T-helper 9 cell (primary cell): ENCODE results near the gene OR2T27.
"Not testable (repeated sequence)": the region's sequence is repeated elsewhere in the genome, so short reads cannot be mapped to it uniquely, and the experiment has no call there.

ENCODE experiments used
- DNase-seq: peaks from one replicate; pipeline ENCODE4 v3.0.0-alpha.2; 2020
- total RNA-seq, 2 donors: gene quantifications; one replicate each; lab custom pipeline; 2026; lab: John Stamatoyannopoulos, UW

The OR2T27 gene, protein sequence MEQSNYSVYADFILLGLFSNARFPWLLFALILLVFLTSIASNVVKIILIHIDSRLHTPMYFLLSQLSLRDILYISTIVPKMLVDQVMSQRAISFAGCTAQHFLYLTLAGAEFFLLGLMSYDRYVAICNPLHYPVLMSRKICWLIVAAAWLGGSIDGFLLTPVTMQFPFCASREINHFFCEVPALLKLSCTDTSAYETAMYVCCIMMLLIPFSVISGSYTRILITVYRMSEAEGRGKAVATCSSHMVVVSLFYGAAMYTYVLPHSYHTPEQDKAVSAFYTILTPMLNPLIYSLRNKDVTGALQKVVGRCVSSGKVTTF
- total RNA-seq, result 0 reads per million in 2 donors

DNA sequence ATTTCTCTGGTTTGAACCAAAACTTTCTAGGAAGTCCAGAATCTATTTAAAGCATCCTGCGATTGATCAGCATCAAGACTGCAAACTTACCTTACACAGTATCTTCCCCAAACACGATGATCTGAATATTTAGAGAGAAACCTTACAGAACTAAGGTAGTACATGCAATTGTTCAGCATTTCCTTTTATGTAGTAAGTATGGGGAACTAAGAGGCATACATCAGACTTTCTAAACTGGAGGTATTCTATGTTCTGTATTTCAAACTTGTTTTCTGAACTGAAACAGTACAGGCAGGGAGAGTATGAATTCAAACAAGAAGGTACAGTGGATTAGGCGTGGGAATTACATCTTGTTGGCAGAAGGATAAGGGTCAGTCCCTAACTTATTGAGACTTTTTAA, at the start of gene OR2T27:
Gene OR2T27, minus strand, starts transcription at position 175 of the 400 bp plus-strand sequence. CDS start 4,644 bp downstream, outside the sequence.
- DNase-seq, result not testable (repeated sequence)

DNA sequence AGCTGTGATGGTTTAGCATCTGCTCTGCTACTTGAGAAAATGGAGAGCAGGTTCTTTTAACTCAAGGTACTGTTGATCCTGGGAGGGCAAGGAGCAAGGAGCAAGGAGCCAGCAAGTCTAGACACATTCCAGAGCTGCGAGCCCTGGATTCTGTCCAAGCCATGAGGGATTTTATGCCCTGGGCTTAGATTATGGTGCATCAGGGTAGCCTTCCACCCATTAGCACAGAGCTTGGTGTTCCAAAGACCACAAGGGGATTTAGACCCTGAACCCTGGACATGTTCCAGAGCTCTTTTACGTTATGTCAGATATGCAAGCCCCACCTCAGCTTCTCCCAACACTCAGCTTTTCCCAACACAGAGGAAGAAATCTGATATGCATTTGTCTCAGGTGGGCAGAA, 49.3 kb upstream of the OR2T27 start:
- no peak for DNase-seq

DNA sequence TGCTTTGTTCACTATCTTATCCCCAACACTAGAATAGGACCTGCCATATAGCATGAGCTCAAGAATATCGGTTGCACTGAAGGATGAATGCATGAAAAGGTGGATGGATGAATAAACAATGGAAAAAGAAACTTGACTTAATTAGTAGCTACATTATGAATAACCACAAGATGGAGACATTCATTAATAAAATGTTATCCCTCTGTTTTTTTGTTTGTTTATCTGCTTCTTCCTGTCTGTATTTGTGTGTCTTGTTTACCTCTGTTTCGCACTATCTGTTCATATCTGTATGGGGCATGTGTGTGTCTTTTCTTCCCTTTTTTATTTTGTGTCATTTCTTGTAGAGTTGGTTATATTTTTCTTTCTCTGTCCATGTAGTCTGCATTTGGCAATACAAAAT, 48.3 kb upstream of the OR2T27 start:
- no peak for DNase-seq

DNA sequence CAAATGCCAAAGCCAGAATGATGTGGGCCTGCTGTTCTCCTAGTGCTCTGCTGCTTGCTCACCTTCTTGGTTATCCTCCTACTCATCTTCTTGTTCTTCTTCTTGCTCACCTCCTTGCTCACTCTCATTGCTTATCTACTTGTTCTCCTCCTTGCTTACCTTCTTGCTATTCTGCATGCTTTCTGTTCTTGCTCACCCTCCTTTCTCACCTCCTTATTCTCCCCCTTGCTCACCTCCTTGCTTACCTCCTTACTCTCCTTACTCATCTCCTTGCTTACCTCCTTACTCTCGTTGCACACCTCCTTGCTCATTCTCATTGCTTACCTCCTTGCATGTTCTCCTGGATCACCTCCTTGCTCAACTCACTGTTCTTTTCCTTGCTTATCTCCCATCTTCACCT, 47.4 kb upstream of the OR2T27 start, which contains the start of gene OR14I1:
Gene OR14I1, minus strand, starts transcription at position 53 of the 400 bp plus-strand sequence.
- no peak for DNase-seq

DNA sequence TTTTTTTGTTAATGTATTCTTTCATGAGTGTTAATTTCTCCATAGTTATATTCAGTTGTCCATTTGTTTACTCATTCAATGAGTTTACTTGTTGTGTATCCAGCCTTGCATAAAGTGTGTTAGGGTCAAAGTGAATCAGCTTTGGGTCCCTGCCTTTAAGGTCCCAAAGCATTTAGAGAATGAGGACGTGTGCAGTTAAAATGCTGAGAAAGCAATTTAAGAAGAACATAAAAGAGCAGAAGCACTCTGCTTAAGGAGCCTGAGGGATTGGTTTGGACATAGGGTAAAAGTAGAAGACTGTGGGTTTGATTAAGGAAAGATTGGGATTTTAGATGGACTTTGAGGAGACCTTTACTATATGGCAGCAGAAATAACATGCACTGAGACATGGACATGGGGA, 43.8 kb upstream of the OR2T27 start:
- no peak for DNase-seq

DNA sequence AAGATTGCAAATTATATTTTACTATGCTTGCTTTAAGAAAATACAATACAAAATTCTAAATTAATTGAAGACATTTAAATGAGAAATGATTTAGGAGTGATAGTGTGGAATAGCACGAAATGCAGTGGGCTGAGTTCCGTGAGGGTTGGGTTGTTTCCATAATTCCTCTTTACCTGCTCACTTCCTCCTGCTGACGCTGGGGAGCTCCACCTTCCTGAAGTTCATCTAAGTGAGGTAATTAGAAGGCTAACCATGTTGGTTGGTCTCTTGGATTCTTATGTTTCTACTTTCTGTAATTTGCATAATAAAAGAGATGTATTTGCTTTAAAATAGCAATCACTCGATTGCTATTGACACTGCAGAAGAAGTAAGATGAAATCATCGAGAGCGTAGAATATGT, 42.6 kb upstream of the OR2T27 start:
- DNase-seq, result no peak

DNA sequence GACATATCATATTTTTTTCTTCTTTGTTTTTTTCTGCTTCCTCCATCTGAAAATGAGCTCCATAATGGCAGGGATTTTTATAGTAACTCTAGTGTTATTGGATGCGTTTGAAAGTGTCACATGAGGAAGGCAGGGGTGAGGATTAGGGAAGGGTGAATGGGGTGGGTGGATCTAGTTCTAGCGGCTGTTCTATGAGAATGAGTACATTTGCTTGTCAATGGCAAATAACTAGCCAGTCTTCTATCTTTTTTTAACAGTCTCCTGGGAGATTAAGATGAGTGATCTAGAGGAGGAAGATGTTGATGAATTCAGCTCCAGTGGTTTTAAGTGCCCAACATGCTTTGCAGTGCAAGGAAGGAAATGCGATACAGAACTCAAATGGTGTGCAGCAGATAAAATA, 41.4 kb upstream of the OR2T27 start:
- no peak for DNase-seq

DNA sequence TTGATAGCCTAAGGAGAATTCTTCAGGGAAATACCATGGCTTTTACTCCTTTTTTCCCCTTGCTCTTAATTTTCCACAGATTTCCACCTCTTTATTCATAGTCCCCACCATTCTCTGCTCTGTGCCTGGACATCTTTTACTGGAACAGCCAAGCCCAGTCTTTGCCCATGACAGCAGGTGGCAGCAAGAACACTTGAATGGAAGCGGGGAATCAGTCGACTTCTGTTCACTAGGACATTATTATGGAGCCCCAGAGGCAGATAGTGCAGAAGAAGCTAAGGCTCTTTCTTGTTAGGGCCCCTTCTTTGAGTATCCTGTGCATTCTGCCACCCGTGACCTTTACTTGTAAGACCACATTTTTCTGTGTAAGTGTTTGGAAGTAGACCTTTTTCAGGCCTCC, 40.9 kb upstream of the OR2T27 start:
- DNase-seq, result no peak

DNA sequence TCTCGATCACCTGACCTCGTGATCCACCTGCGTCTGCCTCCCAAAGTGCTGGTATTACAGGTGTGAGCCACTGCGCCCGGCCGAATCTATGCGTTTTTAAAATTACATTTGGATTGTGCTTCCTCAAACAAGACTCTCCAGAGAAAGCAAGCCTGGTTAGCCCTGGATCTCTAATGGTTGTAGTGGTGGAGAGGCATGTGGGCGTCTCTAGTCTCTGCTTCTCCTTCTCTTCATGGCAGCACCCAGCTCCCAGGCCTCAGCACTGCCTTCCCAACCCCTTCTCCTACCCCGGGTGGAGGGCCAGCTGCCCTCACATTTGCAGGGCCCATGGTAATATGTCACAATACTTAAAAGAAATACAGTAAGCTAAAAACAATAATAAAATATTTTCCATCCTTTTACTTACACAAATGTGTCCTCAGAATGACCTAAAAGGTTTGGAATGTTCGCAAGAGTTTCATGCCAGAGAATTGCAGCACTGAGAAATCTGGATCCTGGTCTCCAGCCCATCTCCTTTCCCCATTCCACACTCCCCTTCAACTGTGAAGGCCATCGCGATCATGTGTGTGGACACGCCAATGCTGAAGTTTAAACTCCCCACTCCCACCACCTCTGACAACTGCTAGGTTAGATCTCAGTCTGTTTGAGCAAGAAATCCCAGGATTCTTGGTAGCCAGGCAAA, 40.3 kb upstream of the OR2T27 start:
- no peak for DNase-seq

DNA sequence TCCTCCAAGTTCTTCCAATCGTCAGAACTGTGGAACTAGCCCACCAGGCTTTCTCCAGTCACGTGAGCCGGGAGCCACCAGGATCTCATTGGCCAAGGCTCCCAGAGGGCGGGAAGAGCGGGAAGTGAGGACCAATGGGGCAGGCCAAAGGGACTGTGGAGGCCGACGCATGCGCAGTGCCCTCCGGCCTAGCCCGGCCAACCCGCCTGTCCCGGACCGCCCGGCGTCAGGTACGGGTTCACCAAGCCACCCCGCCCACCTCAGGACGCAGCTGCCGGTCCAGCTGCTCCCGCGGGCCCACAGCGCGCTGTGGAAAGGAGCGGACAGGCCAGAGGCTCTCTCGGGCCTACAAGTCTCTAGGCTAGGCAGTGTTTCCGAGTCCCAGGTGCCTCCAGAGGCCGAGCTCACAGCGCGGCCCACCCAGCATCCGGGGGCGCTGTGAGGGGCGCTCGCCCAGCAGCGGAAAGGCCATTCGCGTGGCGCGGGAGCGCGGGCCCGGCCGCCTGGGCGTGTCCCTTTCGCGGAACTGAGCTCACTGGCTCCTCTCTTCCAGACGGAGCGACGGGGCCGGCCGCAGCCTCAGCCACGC, 36.3 kb upstream of the OR2T27 start:
- DNase-seq, result no peak

DNA sequence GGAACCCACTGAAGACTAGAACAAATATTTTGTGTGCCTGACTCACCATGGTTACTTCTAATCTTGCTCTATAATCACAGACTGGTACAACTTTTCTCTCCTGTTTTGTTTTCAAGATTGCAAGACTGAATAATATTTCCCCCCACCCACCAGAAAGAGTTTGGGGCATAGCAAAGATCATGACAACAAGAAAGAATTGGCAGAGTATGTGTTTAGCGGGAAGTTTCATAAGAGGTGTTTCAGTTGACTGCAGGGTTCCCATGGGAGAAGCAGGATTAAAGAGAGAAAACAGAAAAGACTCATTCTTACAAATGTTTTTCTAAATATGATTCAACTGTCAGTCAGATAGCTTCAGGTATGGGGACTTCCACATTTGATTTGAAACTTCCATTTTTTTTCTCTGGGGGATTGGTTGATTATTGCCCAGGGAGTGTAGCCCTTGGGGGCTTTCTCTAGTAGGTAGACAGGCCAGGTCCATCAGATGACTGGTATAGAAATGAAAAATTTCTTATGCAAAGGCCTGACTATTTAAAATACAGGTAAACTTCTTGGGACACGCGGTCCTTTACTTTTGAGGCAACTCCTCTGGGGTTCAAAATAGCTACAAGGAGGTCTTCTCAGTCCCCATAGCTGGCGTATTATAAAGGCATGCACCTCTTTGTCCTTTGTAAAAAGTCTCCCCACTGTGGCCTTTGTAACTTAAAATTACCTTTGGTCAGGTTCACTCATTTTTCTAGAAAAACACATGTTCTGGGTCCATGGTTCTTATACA, 33.4 kb upstream of the OR2T27 start:
- no peak for DNase-seq

DNA sequence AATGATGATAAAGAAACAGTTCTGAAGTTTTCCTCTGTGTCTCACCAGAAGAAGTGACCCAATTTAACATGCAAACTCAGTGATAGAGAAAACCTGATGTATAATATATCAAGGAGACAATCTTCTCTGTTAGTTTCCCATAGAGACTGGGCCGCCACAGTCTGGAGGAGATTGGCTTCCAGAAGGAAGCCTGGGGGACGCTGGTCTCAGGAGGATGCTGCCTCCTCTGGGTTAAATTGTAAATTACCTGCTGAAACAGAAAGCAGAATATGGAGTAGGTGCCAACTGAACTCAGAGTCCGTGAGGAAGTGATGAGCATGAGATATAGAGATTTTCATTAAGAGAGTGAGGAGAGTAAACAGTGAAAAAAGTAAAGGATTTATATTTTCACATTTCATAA, 31.5 kb upstream of the OR2T27 start:
- DNase-seq, result no peak

DNA sequence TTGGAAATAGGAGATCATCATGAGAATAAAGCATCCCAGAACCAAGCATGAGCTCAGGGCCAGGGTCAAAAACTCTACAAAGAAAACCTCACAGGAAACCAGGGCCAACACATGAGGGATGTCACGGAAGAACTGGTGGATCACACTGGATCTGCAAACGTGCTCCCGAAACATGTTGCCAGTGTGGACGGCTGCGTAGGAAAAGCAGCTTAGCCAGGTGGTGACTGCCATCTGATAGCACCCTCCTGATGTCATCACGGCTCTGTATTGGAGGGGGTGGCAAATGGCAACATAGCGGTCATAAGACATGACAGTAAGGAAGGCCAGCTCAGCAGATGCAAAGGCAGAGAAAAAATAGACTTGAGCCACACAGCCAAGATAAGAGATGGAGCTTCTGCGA, 26.3 kb upstream of the OR2T27 start:
- no peak for DNase-seq

DNA sequence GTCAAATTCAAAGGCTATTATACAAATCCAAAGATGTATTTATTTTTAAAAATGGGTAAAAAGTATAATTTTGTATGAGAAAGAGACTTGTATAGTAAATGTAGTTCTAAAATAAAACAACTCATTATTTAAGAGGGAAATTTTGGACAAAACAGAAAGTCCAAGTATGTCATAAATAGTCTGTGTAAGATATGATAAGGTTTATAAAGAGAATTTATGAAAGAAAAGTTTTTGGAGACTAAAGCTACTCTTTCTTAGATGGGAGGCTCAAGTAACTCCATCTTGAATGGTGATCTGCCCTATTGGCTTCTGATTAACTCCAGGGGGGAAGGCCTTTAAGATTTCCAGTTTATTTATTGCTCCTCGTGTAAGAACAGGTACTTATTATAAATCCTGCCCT, 14.7 kb upstream of the OR2T27 start:
- no peak for DNase-seq

DNA sequence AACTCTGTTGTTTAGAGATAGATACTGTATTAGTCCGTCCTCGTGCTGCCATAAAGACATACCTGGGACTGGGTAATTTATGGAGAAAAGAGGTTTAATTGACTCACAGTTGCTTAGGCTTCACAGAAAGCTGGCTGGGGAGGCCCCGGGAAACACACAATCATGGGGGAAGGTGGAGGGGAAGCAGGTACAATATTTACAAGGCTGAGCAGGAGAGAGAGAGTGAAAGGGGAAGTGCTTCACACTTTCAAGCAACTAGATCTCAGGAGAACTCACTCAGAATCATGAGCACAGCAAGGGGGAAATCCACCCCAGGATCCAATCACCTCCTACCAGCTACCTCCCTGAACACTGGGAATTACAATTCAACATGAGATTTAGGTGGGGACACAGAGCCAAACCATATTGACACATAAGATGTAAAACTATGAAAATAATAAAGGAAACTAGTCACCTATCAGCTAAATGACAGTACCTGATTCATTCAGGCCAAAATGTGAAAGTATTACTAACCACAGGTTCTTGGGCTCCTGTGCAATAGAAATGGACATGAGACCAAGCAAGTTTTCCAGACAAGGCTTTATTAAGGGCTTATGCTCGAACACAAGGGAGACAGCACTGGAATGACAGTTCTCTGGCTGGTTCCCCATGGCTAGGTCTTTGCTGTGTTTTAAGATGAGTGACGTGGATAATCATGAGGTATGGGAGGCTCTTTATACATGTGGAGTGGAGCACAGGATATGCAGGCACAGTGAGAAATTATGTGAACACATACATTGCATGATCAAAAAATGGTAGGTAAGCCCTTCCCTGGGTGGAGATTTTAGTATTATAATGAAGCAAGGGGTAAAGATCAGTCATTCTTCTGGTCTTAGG, 8.4 kb upstream of the OR2T27 start:
- not testable (repeated sequence) for DNase-seq

DNA sequence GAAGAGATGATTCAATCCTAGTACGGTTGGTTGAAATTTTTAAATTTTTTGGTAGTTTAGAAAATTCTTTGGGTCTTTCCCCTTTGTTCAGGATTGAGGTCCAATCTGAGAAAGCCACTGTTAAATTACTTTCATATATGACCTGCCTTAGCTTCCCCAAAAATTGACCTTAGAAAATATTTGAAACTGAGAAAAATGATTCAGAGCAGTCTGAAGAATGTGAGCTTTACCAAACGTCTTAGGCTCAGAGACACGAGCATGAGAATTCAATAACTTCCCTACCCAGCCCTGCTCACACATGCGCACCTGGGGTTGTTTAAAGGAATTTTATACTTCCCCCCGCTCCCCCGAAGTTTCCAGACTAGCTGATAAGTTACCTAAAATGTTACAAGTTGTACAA, 1.5 kb upstream of the OR2T27 start:
- DNase-seq, result not testable (repeated sequence)

DNA sequence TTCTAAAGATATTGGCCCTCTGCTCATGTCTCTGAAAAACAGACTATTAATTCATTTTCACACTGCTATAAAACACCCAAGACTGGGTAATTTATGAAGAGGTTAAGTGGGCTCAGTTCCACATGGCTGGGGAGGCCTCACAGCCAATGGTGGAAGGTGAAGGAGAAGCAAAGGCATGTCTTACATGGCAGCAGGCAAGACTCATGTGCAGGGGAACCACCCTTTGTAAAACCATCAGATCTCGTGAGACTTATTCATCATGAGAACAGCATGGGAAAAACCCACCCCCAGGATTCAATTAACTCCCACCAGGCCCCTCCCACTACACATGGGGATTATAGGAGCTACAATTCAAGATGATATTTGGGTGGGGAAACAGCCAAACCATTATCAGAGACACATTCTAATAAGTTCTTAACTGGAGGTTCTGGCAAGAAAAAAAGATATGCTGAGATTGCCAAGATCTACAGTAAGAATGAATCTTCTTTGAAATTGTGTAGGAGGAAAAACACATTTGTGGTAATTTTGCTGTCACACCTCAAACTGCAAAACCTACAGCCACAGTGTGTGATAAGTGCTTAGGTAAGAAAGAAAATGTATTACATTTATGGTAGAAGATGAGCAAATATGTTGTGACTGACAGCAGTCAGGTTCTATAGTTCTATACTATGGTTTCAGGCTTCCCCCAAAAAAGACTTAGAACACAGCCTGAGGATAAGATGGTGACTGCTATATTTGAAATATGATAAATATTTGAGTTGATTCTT, 6.4 kb downstream of the OR2T27 start:
- not testable (repeated sequence) for DNase-seq

DNA sequence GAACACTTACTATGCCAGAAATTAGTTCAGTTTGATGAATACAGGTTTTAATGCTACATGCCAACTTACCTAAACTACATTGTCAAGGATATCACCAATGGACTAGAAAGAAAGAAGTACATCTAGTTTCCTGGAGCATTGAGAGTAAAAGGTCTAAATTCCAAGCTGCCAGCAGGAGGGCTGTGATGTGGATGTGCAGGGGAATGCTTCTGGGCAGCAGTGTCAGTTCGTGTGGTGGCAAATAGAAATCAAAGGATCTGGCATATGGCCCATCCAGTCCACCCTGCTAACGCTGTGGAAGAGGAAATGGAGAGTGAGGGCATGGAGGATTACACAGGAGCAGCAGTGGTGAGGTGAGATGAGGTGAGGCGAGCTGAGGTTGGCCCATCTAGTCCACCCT, 10.2 kb downstream of the OR2T27 start, which contains the start of gene OR2T35:
Gene OR2T35, minus strand, starts transcription at position 101 of the 400 bp plus-strand sequence. CDS start 6,020 bp downstream, outside the sequence.
- not testable (repeated sequence) for DNase-seq

DNA sequence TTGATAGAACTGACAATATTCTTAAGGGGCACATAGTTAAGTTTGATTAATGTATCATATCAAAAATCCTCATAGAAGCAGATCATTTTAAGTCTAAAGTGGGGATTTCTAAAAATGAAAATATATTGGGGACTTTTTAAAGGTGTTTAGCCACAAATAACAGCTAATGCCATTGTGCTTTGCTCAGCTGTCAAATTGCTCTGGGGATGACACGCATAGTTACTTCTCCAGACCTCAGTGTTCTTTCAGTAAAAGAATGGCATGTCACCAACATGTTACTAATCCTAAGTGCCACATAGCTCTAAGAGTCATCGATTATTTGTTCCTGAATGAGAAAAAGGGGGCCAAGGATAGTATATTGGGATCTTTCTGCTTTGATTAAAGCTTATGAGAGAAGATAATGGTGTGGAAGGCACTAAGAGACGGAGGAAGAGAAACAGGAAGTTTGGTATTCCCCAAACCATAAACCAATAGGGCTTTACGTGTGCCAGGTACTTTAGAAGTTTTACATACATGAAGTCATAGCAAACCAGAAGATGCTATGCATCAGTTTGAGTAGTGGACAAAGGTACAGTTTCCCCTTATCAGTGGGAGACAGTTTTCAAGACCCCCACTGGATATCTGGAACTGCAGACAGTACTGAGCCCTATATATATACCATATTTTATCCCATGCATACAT, 12.2 kb downstream of the OR2T27 start:
- not testable (repeated sequence) for DNase-seq

DNA sequence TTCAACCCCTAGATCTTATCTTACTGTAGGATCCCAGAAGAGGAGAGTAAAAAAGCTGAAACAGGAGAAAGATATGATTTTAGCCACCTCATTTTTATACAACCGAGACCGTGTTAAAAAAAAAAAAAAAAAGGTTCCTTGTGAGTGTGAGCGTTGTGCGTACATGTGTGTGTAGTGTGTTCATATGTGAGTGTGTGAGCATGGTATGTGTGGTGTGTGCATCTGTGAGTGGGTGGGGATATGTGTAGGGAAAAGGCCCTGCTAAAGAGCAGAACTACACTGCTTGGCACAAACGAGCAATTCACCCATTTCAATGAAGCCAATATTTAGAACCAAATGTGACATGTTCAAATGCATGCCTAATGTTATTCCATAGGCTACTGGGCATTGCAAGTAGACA, 13.7 kb downstream of the OR2T27 start:
- not testable (repeated sequence) for DNase-seq
